ENCODE measurements around the gene GCN1.

GCN1 gene

GRCh38 chr12:120121343-120121742 lies 73.2 kb downstream of the GCN1 start:
- Mint-ChIP-seq H3K36me3 (ENCODE audit: insufficient read depth) (peaks cover 14% of the 10 kb centered on the region), H3K4me3 (peak overlapping the region; percentile 43), H3K27ac (ENCODE audit: low read depth) (peak overlapping the region; percentile 50), H3K4me1 (peaks cover 52% of the 10 kb centered on the region), H3K9me3 (no peaks in the 10 kb centered on the region), H3K27me3 (no peaks in the 10 kb centered on the region)
- ATAC-seq (replicated peaks; ENCODE audit: extremely low read depth, poor library complexity, severe bottlenecking) (no peak), DNase-seq (ENCODE audit: low spot score in 2 of 2) (no peak)

- Mint-ChIP-seq H3K36me3 (ENCODE audit: insufficient read depth) (peaks cover 25% of the 10 kb centered on the region), H3K27ac (ENCODE audit: low read depth) (peak overlapping the region; percentile 32)
- no peak for DNase-seq (ENCODE audit: low spot score in 2 of 2)
These were observed 75.1 kb downstream of the GCN1 start for GRCh38 chr12:120119271-120119973.

GRCh38 chr12:120118321-120119061 lies 76.0 kb downstream of the GCN1 start:
- no peak for DNase-seq (ENCODE audit: low spot score in 2 of 2)
- Mint-ChIP-seq H3K4me3 (peak overlapping the region; percentile 89), H3K36me3 (ENCODE audit: insufficient read depth) (peaks cover 29% of the 10 kb centered on the region), H3K9me3 (no peaks in the 10 kb centered on the region), H3K4me1 (peaks cover 67% of the 10 kb centered on the region), H3K27ac (ENCODE audit: low read depth) (peak overlapping the region; percentile 58), H3K27me3 (no peaks in the 10 kb centered on the region)
- no peak for ATAC-seq (replicated peaks; ENCODE audit: extremely low read depth, poor library complexity, severe bottlenecking)

More at GRCh38 chr12:120119271-120119973, 75.1 kb downstream of the GCN1 start:
- H3K4me1 Mint-ChIP-seq: peaks cover 71% of the 10 kb centered on the region
- no peak overlapping the region for H3K4me3 Mint-ChIP-seq
- H3K27me3 Mint-ChIP-seq: no peaks in the 10 kb centered on the region
- no peak for ATAC-seq (replicated peaks; ENCODE audit: extremely low read depth, poor library complexity, severe bottlenecking)
- H3K9me3 Mint-ChIP-seq: no peaks in the 10 kb centered on the region

- H3K9me3 Mint-ChIP-seq: no peaks in the 10 kb centered on the region
- H3K27me3 Mint-ChIP-seq: no peaks in the 10 kb centered on the region
- no peak for ATAC-seq (replicated peaks; ENCODE audit: extremely low read depth, poor library complexity, severe bottlenecking)
- peak overlapping the region; percentile 89 for H3K4me3 Mint-ChIP-seq
- H3K27ac Mint-ChIP-seq (ENCODE audit: low read depth): peak overlapping the region; percentile 58
- no peak for DNase-seq (ENCODE audit: low spot score in 2 of 2)
- peaks cover 72% of the 10 kb centered on the region for H3K4me1 Mint-ChIP-seq
- peaks cover 30% of the 10 kb centered on the region for H3K36me3 Mint-ChIP-seq (ENCODE audit: insufficient read depth)
These were observed 76.6 kb downstream of the GCN1 start for GRCh38 chr12:120117961-120118320.

- H3K27me3 Mint-ChIP-seq: no peaks in the 10 kb centered on the region
- no peaks in the 10 kb centered on the region for H3K9me3 Mint-ChIP-seq
- H3K4me3 Mint-ChIP-seq: peak overlapping the region; percentile 89
- peaks cover 33% of the 10 kb centered on the region for H3K36me3 Mint-ChIP-seq (ENCODE audit: insufficient read depth)
- H3K4me1 Mint-ChIP-seq: peaks cover 80% of the 10 kb centered on the region
- DNase-seq (ENCODE audit: low spot score in 2 of 2): peak; percentile 94 to 96
- ATAC-seq (replicated peaks; ENCODE audit: extremely low read depth, poor library complexity, severe bottlenecking): peak; percentile 69
- peak overlapping the region; percentile 58 for H3K27ac Mint-ChIP-seq (ENCODE audit: low read depth)
These were observed 77.5 kb downstream of the GCN1 start for GRCh38 chr12:120116792-120117651.

GRCh38 chr12:120116441-120116791 lies 78.1 kb downstream of the GCN1 start, which contains the start of gene RAB35:
RAB35 (minus strand) TSS chr12:120116753; CDS start chr12:120116650, 103 bp downstream.
- Mint-ChIP-seq H3K4me3 (peak within 1 kb of the TSS; percentile 89), H3K36me3 (ENCODE audit: insufficient read depth) (peaks cover 33% of the 10 kb centered on the region), H3K27me3 (no peaks in the 10 kb centered on the region), H3K4me1 (peaks cover 80% of the 10 kb centered on the region), H3K9me3 (no peaks in the 10 kb centered on the region), H3K27ac (ENCODE audit: low read depth) (peak within 1 kb of the TSS; percentile 58)
- DNase-seq (ENCODE audit: low spot score in 2 of 2) (no peak), ATAC-seq (replicated peaks; ENCODE audit: extremely low read depth, poor library complexity, severe bottlenecking) (no peak)

- no peak for ATAC-seq (replicated peaks; ENCODE audit: extremely low read depth, poor library complexity, severe bottlenecking)
- Mint-ChIP-seq H3K4me3 (peak overlapping the region; percentile 89), H3K27me3 (no peaks in the 10 kb centered on the region)
These were observed 78.6 kb downstream of the GCN1 start for GRCh38 chr12:120115692-120116440.

GRCh38 chr12:120115066-120115465 lies 79.4 kb downstream of the GCN1 start:
- no peaks in the 10 kb centered on the region for H3K27me3 Mint-ChIP-seq
- H3K27ac Mint-ChIP-seq (ENCODE audit: low read depth): peak overlapping the region; percentile 58
- ATAC-seq (replicated peaks; ENCODE audit: extremely low read depth, poor library complexity, severe bottlenecking): no peak
- no peaks in the 10 kb centered on the region for H3K9me3 Mint-ChIP-seq
- H3K4me3 Mint-ChIP-seq: peak overlapping the region; percentile 89
- H3K4me1 Mint-ChIP-seq: peaks cover 83% of the 10 kb centered on the region
- no peak for DNase-seq (ENCODE audit: low spot score in 2 of 2)
- H3K36me3 Mint-ChIP-seq (ENCODE audit: insufficient read depth): peaks cover 40% of the 10 kb centered on the region

More at GRCh38 chr12:120115692-120116440, 78.6 kb downstream of the GCN1 start:
- Mint-ChIP-seq H3K36me3 (ENCODE audit: insufficient read depth) (peaks cover 37% of the 10 kb centered on the region), H3K4me1 (peaks cover 80% of the 10 kb centered on the region), H3K9me3 (no peaks in the 10 kb centered on the region), H3K27ac (ENCODE audit: low read depth) (peak overlapping the region; percentile 58)
- DNase-seq (ENCODE audit: low spot score in 2 of 2): no peak

- Mint-ChIP-seq H3K36me3 (ENCODE audit: insufficient read depth) (peaks cover 43% of the 10 kb centered on the region), H3K4me1 (peaks cover 70% of the 10 kb centered on the region), H3K27me3 (no peaks in the 10 kb centered on the region)
These were observed 83.7 kb downstream of the GCN1 start for GRCh38 chr12:120110550-120111501.

GRCh38 chr12:120109570-120110267 lies 84.8 kb downstream of the GCN1 start:
- Mint-ChIP-seq H3K27ac (ENCODE audit: low read depth) (peak overlapping the region; percentile 71), H3K4me3 (peak overlapping the region; percentile 69), H3K36me3 (ENCODE audit: insufficient read depth) (peaks cover 39% of the 10 kb centered on the region), H3K4me1 (peaks cover 65% of the 10 kb centered on the region), H3K27me3 (no peaks in the 10 kb centered on the region), H3K9me3 (no peaks in the 10 kb centered on the region)
- no peak for ATAC-seq (replicated peaks; ENCODE audit: extremely low read depth, poor library complexity, severe bottlenecking)
- DNase-seq (ENCODE audit: low spot score in 2 of 2): no peak

More at GRCh38 chr12:120110550-120111501, 83.7 kb downstream of the GCN1 start:
- DNase-seq (ENCODE audit: low spot score in 2 of 2) (peak; percentile 32 to 41), ATAC-seq (replicated peaks; ENCODE audit: extremely low read depth, poor library complexity, severe bottlenecking) (peak; percentile 84)
- Mint-ChIP-seq H3K9me3 (no peaks in the 10 kb centered on the region), H3K4me3 (peak overlapping the region; percentile 69), H3K27ac (ENCODE audit: low read depth) (peak overlapping the region; percentile 71)

- no peak overlapping the region for H3K4me3 Mint-ChIP-seq
- no peak overlapping the region for H3K27ac Mint-ChIP-seq (ENCODE audit: low read depth)
- H3K27me3 Mint-ChIP-seq: no peaks in the 10 kb centered on the region
- DNase-seq (ENCODE audit: low spot score in 2 of 2): no peak
- no peak for ATAC-seq (replicated peaks; ENCODE audit: extremely low read depth, poor library complexity, severe bottlenecking)
- H3K36me3 Mint-ChIP-seq (ENCODE audit: insufficient read depth): peaks cover 47% of the 10 kb centered on the region
- no peaks in the 10 kb centered on the region for H3K9me3 Mint-ChIP-seq
- peaks cover 53% of the 10 kb centered on the region for H3K4me1 Mint-ChIP-seq
These were observed 88.4 kb downstream of the GCN1 start for GRCh38 chr12:120106151-120106550.

Measured in central memory CD8-positive, alpha-beta T cell (primary cell).